H1 (cell line): ENCODE results near the gene NUP42. TPM values are rescaled to one million over a fixed set of nuclear protein-coding genes. Genes with fewer than 3 reads are reported as not detected.

Experiments used
- HDAC2 ChIP-seq, 2 experiments: fragments of 300-600 bp in 1 of 2; sonication (generic) in 1 of 2; IDR thresholded peaks; 2 replicates each; pipeline ENCODE4 v1.6.1; 2011 to 2012; ENCODE audit warnings: low read depth in 2 of 2, low read length in 2 of 2, mild to moderate bottlenecking in 2 of 2, moderate library complexity in 2 of 2, borderline replicate concordance in 1 of 2, inconsistent platforms in 1 of 2
- KDM4A ChIP-seq: IDR thresholded peaks from one replicate; pipeline ENCODE4 v1.7.1; 2012; ENCODE audit warnings: low read depth, mild to moderate bottlenecking, moderate library complexity, low read length, inconsistent platforms; ENCODE audit not compliant: severe bottlenecking
- NRF1 ChIP-seq: IDR thresholded peaks from 2 replicates; pipeline ENCODE4 v1.6.1; 2011; ENCODE audit warnings: mild to moderate bottlenecking, low read depth, low read length, improper control_type of control experiment
- polyA plus RNA-seq, 7 experiments: library from polyadenylated mRNA; depleted of rRNA in 3 of 7; stranded (reverse) in 5 of 7; unstranded in 2 of 7; fragments of >200 nt in 5 of 7; fragments of 200-250 nt in 2 of 7; gene quantifications; 1 replicate in 5 of 7; 2 replicates in 1 of 7; 4 replicates in 1 of 7; pipeline versions ENCODE4 v1.2.1 to v1.2.3, GENCODE V29; 2011 to 2013; ENCODE audit warnings: missing spikeins in 2 of 7, mixed read lengths in 2 of 7
- total RNA-seq: library from RNA; stranded (reverse); fragmentation: NEBNext Ultra II Directional; extraction: Animal tissue kit (Norgen Biotek cat#: 25700); gene quantifications from 2 replicates; pipeline ENCODE4 v1.2.1, GENCODE V29; 2021
- TF ChIP-seq, protein P1 (sequence below): IDR thresholded peaks from 2 replicates; pipeline ENCODE4 v1.6.1; 2011; ENCODE audit warnings: low read depth, mild to moderate bottlenecking, low read length; ENCODE audit not compliant: insufficient read depth

The NUP42 gene
- total and polyA plus RNA-seq, 2 of the 8 experiments (the other 6 are each of a cell fraction or from before 2014, with no cell fraction given): 31.8 to 41.2 TPM

DNA sequence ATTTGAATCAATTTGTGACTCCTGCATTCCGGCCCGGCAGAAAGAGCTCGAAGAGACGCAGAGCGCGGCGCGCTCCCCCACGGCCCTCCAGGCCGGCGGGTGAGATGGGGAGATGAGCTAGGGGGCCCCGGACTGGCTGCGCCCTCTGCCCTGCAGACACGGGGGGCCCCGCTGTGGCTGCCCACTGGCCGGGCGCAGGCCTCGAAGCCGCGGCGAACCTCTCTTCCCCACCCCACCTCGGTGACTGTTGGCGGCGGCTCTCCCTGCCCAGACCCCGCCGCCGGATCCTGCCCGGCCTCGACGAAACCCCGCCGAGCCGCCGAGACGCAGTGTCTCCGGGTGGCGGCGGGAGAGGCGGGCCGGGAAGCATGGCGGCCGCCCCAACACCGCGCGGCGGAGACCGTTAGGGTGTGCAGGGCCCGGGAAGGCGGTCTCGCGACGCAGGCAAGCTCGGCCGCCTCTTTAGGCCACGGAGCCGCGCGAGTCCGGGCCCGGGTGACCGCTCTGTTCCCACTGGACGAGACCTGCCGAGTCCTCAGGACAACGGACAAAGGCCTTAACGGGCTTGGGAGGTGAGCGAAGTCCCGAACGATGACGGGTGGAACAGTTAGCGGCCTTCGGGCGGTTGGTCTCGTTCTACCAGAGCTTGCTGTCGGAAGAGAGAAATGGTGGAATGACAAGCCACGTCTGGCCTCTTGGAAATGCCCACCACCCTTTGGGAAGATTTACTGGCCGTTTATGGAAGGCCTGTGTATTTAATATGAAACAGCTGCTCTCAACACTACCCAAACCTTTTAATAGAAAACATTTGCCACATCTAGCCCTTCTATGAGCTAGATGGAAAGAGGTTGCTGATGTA, 24.3 kb downstream of the NUP42 start (continued):
- TF ChIP-seq NRF1 (no peak), HDAC2 (IDR thresholded peaks at IDR 0.05; ENCODE audit: borderline replicate concordance in 1 of 2, low read depth in 2 of 2, low read length in 2 of 2) (no peak), KDM4A (no peak)
- TF ChIP-seq, protein P1, sequence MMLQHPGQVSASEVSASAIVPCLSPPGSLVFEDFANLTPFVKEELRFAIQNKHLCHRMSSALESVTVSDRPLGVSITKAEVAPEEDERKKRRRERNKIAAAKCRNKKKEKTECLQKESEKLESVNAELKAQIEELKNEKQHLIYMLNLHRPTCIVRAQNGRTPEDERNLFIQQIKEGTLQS: no peak
